Heart left ventricle (tissue), 16 donors: ENCODE measurements around the gene ZNF618. TPM values are rescaled to one million over a fixed set of nuclear protein-coding genes. Genes with fewer than 3 reads are reported as not detected.

Experiments used
- ATAC-seq, 4 donors: fragments of 200-7000 bp; cut with Tn5 transposase; one replicate each; pipeline ENCODE4 v1.9.1; 2020 to 2022; ENCODE audit warnings: moderate library complexity in 4 of 4, mild to moderate bottlenecking in 3 of 4, moderate number of reproducible peaks in 1 of 4
- DNase-seq, 5 donors: peaks; one replicate each; pipeline ENCODE4 v3.0.0-alpha.2; 2020
- H3K27ac ChIP-seq, 12 donors: fragments of 200-600 bp; sonication (generic) in 4 of 12; one replicate each; pipeline versions ENCODE4 v1.5.0 to v1.8.0; 2016 to 2022; ENCODE audit warnings: mild to moderate bottlenecking in 2 of 12
- H3K27me3 ChIP-seq, 9 donors: fragments of 200-600 bp; sonication (generic) in 2 of 9; one replicate each; pipeline versions ENCODE4 v1.5.1 to v1.8.0; 2016 to 2022; ENCODE audit warnings: mild to moderate bottlenecking in 3 of 9
- H3K36me3 ChIP-seq, 9 donors: fragments of 200-600 bp; sonication (generic) in 2 of 9; one replicate each; pipeline versions ENCODE4 v1.5.0 to v1.8.0; 2018 to 2022; ENCODE audit warnings: mild to moderate bottlenecking in 2 of 9
- H3K4me1 ChIP-seq, 12 donors: fragments of 200-600 bp; sonication (generic) in 4 of 12; one replicate each; pipeline versions ENCODE4 v1.5.0 to v1.8.0; 2016 to 2022; ENCODE audit warnings: mild to moderate bottlenecking in 3 of 12
- H3K4me3 ChIP-seq, 12 donors: fragments of 200-600 bp; sonication (generic) in 4 of 12; one replicate each; pipeline versions ENCODE4 v1.5.0 to v1.8.0; 2017 to 2022; ENCODE audit warnings: mild to moderate bottlenecking in 9 of 12, moderate library complexity in 4 of 12
- H3K9me3 ChIP-seq, 12 donors: fragments of 200-600 bp; sonication (generic) in 4 of 12; one replicate each; pipeline versions ENCODE4 v1.5.0 to v1.8.0; 2016 to 2022; ENCODE audit warnings: mild to moderate bottlenecking in 1 of 12
- POLR2A ChIP-seq, 2 donors: fragments of 450-650 bp; IDR thresholded peaks; one replicate each; pipeline ENCODE4 v1.6.1; 2017; ENCODE audit warnings: antibody characterized with exemption in 2 of 2, mild to moderate bottlenecking in 2 of 2, moderate library complexity in 2 of 2
- WGBS, 4 donors: extraction: QIAGEN DNeasy Blood & Tissue Kit in 2 of 4; methylation state at CpG; one replicate each; pipeline versions ENCODE4 v1.1.5 to v1.1.7; 2013 to 2018; 5-methylcytosine and 5-hydroxymethylcytosine counted together
- intact Hi-C, 10 donors: fragments of 100-400 bp; cut with DNase I; formaldehyde crosslinking; loops; one replicate each; pipeline versions ENCODE4 v1.11.1 to v1.14.2; 2022
- polyA plus RNA-seq, 2 donors: library from polyadenylated mRNA; stranded (reverse); fragments of 200-250 nt; gene quantifications; one replicate each; pipeline ENCODE4 v1.2.3, GENCODE V29; 2013
- total RNA-seq, 9 donors: library from RNA; depleted of rRNA in 2 of 9; stranded (reverse); fragments of >200 nt in 2 of 9; fragmentation: NEBNext Ultra II Directional in 3 of 9; extraction: Animal tissue kit (Norgen Biotek cat#: 25700) in 3 of 9; gene quantifications; one replicate each; pipeline versions ENCODE4 v1.1.0 to v1.2.4, GENCODE V29; 2016 to 2023
- TF ChIP-seq, protein P1 (sequence below), 12 donors: fragments of 200-600 bp; sonication (generic) in 4 of 12; IDR thresholded peaks; one replicate each; pipeline versions ENCODE4 v1.5.0 to v1.8.0; 2018 to 2022; ENCODE audit warnings: antibody characterized with exemption in 12 of 12, mild to moderate bottlenecking in 5 of 12
- donor health status: ischemic (EF 13 %, LVEDD 7.1; RV severe dilation, severe dysfunction).
- donor health status: healthy with polysubstance abuse.
- donor health status: DM: no; HTN: yes; CAD: no.
- donor health status: DM: no; HTN: no; CAD: no.
- donor health status: ischemic (EF 25% LVEDD 6.9; RV normal size, moderate dysfunction).
- donor health status: ischemic (EF 25% LVEDD 5.7; RV mildly dilated, moderate dysfunction).
- donor health status: healthy.
- donor health status: DM: yes; HTN: yes; CAD: no.
- donor health status: ischemic (EF 35%, LVEDD 5.7; RV mildly dilated, moderate dysfunction).
- donor health status: nonischemic (EF 11% LVEDD 7.7; RV severe dilation, severe dysfunction).
- donor health status: DM: yes; HTN: yes; CAD: no.
- donor health status: PGD.
- donor health status: ischemic (EF 29% LVEDD 5.4; RV normal size, mild dysfunction).
- donor health status: nonischemic (EF 23%, LVEDD 6.1; RV moderate dilation, normal function).

Gene ZNF618
- total and polyA plus RNA-seq, 11 donors, result 0.81 to 4.2 (median 1.7) TPM

DNA sequence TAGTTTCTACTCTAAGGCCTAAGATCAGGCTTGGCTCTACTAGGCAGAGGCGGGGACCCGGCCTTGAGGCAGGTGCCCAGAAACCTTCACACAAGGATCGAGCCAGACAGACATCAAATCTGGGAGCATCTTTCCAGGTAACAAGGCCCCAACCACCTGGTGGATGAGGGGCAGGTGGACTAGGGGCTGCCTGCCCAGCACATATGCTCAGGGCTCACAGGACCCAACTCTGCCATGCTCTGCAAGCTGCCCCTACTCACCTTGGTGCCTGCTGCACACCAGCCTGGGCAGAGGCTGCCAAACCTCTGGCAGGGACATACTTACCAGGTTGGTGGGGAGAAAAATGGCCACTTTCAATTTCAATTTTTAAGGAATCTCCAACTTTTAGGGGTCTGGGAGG is 2.2 kb upstream of the ZNF618 start:
- Histone ChIP-seq H3K36me3 (no peaks in the 10 kb centered on the region), H3K9me3 (no peaks in the 10 kb centered on the region), H3K4me3 (no peak overlapping the region), H3K4me1 (peaks cover 0 to 22% (median 7%) of the 10 kb centered on the region in 12 donors), H3K27ac (no peak overlapping the region), H3K27me3 (no peaks in the 10 kb centered on the region)
- intact Hi-C loops, result loop anchor here in 3 of 10 donors (10.0 kb wide), 3 partner anchors 121 to 189 kb away; no protein-coding TSS in a partner anchor
- DNase-seq, result no peak
- TF ChIP-seq POLR2A (IDR thresholded peaks at IDR 0.05), result no peak
- TF ChIP-seq, protein P1, sequence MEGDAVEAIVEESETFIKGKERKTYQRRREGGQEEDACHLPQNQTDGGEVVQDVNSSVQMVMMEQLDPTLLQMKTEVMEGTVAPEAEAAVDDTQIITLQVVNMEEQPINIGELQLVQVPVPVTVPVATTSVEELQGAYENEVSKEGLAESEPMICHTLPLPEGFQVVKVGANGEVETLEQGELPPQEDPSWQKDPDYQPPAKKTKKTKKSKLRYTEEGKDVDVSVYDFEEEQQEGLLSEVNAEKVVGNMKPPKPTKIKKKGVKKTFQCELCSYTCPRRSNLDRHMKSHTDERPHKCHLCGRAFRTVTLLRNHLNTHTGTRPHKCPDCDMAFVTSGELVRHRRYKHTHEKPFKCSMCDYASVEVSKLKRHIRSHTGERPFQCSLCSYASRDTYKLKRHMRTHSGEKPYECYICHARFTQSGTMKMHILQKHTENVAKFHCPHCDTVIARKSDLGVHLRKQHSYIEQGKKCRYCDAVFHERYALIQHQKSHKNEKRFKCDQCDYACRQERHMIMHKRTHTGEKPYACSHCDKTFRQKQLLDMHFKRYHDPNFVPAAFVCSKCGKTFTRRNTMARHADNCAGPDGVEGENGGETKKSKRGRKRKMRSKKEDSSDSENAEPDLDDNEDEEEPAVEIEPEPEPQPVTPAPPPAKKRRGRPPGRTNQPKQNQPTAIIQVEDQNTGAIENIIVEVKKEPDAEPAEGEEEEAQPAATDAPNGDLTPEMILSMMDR (IDR thresholded peaks at IDR 0.05), result no peak
- WGBS, 4 donors, result 93 to 100% (median 95%) methylated on average over 3 of the region's 3 CpGs
- no peak for ATAC-seq

DNA sequence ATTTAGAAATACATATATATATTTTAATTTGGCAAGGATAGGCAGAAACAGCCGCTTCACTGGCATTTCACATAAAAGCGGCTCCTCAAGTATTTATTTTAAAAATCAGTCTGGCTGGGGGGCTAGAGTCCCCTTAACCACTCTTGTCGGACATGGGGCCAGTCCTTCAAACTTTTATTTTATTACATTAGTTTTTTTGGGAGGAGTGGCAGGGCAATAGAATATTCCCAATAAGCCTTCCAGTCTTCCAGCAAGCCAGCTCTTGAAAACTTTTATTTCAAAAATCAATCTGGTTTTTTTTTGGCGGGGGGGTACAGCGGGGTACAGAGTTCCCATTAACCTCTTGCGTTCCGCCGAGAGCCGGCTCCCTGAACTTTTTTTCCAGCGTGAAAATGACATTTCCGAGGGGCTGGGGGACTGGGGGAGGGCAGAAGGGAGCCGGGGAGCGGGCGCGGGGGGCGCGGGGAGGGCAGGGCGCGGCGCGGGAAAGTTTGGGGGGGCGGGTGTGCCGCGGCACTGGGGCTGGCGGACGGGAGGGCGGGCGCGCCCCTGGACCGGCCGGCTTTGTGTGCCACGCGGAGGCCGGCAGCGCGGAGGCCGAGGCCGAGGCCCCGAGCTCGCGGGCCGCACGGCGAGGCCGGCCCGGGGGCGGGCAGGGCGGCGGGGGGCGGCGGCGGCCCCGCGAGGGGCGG is 504 bp upstream of the ZNF618 start:
- intact Hi-C loops, result loop anchor here in 5 of 10 donors (2.0 to 10.0 kb wide), 6 partner anchors 68 to 191 kb away; no protein-coding TSS in a partner anchor
- WGBS, 4 donors, result 6 to 27% (median 7%) methylated on average over 11 to 55 of the region's 55 CpGs
- H3K27ac ChIP-seq, result no peak overlapping the region
- H3K9me3 ChIP-seq, result no peaks in the 10 kb centered on the region
- H3K4me1 ChIP-seq, result peaks cover 0 to 37% (median 7%) of the 10 kb centered on the region in 12 donors
- DNase-seq (peak in 1 of 5 donors; percentile 23), ATAC-seq (peak in 1 of 4 donors; percentile 37)
- H3K4me3 ChIP-seq, result peak overlapping the region in 10 of 12 donors; percentile 28 to 97 (median 42)
- no peaks in the 10 kb centered on the region for H3K36me3 ChIP-seq
- TF ChIP-seq, protein P1 (IDR thresholded peaks at IDR 0.05), result no peak
- TF ChIP-seq POLR2A (IDR thresholded peaks at IDR 0.05), result no peak
- H3K27me3 ChIP-seq, result no peaks in the 10 kb centered on the region

DNA sequence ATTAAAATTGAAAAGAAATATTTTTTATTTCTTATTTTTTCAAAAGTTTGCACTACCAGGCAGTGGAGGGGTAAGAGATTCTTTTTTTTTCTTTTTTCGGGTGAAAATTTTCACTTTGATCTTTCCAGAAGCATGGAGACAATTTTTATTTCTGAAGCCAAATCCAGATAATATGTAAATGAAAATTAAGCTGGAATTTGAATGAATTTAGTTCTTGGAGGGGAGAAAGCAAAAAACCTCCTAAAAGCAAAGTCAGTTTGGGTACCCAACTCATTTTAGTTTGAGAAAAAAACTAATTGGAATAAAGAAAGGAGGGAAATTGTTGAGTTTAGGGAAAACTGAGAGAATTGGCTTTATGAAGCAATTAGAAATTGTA is 872 bp downstream of the ZNF618 start:
- peaks cover 0 to 37% (median 7%) of the 10 kb centered on the region in 12 donors for H3K4me1 ChIP-seq
- peak overlapping the region; percentile 71 to 97 (median 84) for H3K4me3 ChIP-seq
- 1 to 5% (median 4%) methylated on average over 1 of the region's 1 CpG for WGBS, 4 donors
- TF ChIP-seq POLR2A (IDR thresholded peaks at IDR 0.05), result no peak
- TF ChIP-seq, protein P1 (IDR thresholded peaks at IDR 0.05), result no peak
- no peaks in the 10 kb centered on the region for H3K36me3 ChIP-seq
- no peaks in the 10 kb centered on the region for H3K9me3 ChIP-seq
- H3K27me3 ChIP-seq, result no peaks in the 10 kb centered on the region
- peak overlapping the region in 1 of 12 donors; percentile 4 for H3K27ac ChIP-seq
- no peak for ATAC-seq
- intact Hi-C loops, result loop anchor here in 5 of 10 donors (2.0 to 10.0 kb wide), 6 partner anchors 70 to 192 kb away; no protein-coding TSS in a partner anchor
- DNase-seq, result no peak

DNA sequence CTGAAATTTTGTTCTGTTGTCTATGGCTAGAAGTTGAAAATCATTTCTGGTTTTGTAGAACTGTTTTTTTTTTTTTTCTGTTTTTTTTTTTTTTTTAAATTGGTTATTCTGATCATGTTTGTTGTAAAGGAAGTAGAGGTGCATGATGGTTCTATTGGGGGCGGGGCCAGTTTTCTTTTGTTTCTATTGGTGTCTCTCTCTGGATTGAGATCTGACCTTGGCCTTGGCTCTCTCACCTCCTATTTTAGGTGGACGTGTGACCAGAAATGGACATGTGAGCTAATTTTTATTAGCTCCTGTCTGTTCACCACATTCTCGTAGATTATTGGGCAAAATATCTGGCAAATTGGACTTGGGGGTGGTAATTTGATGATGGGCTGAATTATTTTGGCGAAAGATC is 3.2 kb downstream of the ZNF618 start:
- Histone ChIP-seq H3K4me3 (peak overlapping the region in 2 of 12 donors; percentile 11 to 31), H3K9me3 (no peaks in the 10 kb centered on the region), H3K27me3 (no peaks in the 10 kb centered on the region), H3K27ac (no peak overlapping the region), H3K36me3 (no peaks in the 10 kb centered on the region), H3K4me1 (peaks cover 0 to 48% (median 7%) of the 10 kb centered on the region in 12 donors)
- DNase-seq, result peak in 1 of 5 donors; percentile 34
- intact Hi-C loops, result loop anchor here in 5 of 10 donors (5.0 to 10.0 kb wide), 5 partner anchors 72 to 195 kb away; no protein-coding TSS in a partner anchor
- no peak for TF ChIP-seq POLR2A (IDR thresholded peaks at IDR 0.05)
- TF ChIP-seq, protein P1 (IDR thresholded peaks at IDR 0.05), result no peak
- 85 to 89% (median 88%) methylated on average over 4 of the region's 4 CpGs for WGBS, 4 donors
- ATAC-seq, result no peak
